Naive thymus-derived CD4-positive, alpha-beta T cell (primary cell): Measurements from ENCODE around the gene UBE2D3. TPM values are rescaled to one million over a fixed set of nuclear protein-coding genes. Genes with fewer than 3 reads are reported as not detected.
A peak's percentile ranks its signal among the peaks of the same experiment; 100 is the strongest.

ENCODE experiments used
- ATAC-seq: fragments of 150-1000 bp; cut with Tn5 transposase; 2 replicates; pipeline ENCODE4 v1.10.0; 2021; ENCODE audit warnings: mild to moderate bottlenecking, moderate library complexity
- CTCF ChIA-PET: fragments of 350-600 bp; sonication (Branson Sonifier 250); formaldehyde crosslinking; loops from one replicate; lab custom pipeline; 2021; ENCODE audit warnings: antibody characterized with exemption; lab: Charles Lee
- POLR2A ChIA-PET: fragments of 350-600 bp; sonication (Branson Sonifier 250); formaldehyde crosslinking; loops from one replicate; lab custom pipeline; 2021; ENCODE audit warnings: antibody characterized with exemption, inconsistent platforms; lab: Charles Lee
- DNase-seq, 9 donors: peaks; one replicate each; pipeline versions ENCODE4 v3.0.0 to v3.0.0-alpha.2; 2020 to 2022; ENCODE audit warnings: mixed read lengths in 1 of 9
- H3K27ac ChIP-seq: one replicate; pipeline ENCODE4 v1.7.0; 2013; ENCODE audit warnings: mild to moderate bottlenecking, low read depth, low read length, moderate library complexity
- H3K27me3 ChIP-seq, 2 donors: one replicate each; pipeline ENCODE4 v1.7.0; 2013; ENCODE audit warnings: low read length in 2 of 2, mild to moderate bottlenecking in 2 of 2, moderate library complexity in 2 of 2; ENCODE audit not compliant: control insufficient read depth in 2 of 2, insufficient read depth in 2 of 2
- H3K36me3 ChIP-seq, 3 experiments: 1 replicate in 2 of 3; 2 replicates in 1 of 3; pipeline ENCODE4 v1.7.0; 2013; ENCODE audit warnings: low read length in 3 of 3, mild to moderate bottlenecking in 3 of 3, moderate library complexity in 1 of 3; ENCODE audit not compliant: insufficient read depth in 3 of 3, control insufficient read depth in 2 of 3
- H3K4me1 ChIP-seq, 2 donors: one replicate each; pipeline ENCODE4 v1.7.0; 2013; ENCODE audit warnings: low read length in 2 of 2, mild to moderate bottlenecking in 2 of 2, moderate library complexity in 1 of 2; ENCODE audit not compliant: control insufficient read depth in 2 of 2, insufficient read depth in 2 of 2
- H3K4me3 ChIP-seq: 2 replicates; pipeline ENCODE4 v1.7.0; 2013; ENCODE audit warnings: mild to moderate bottlenecking, low read length
- H3K9me3 ChIP-seq, 3 experiments: 1 replicate in 2 of 3; 2 replicates in 1 of 3; pipeline ENCODE4 v1.7.0; 2013; ENCODE audit warnings: low read length in 3 of 3; ENCODE audit not compliant: control insufficient read depth in 2 of 3
- H3K27ac Mint-ChIP-seq, 9 donors: one replicate each; pipeline ENCODE4 v1.8.0; 2020 to 2022; ENCODE audit warnings: mixed read lengths in 9 of 9, mild to moderate bottlenecking in 8 of 9, moderate library complexity in 5 of 9, inconsistent platforms in 2 of 9
- H3K27me3 Mint-ChIP-seq, 5 donors: one replicate each; pipeline ENCODE4 v1.8.0; 2021 to 2022; ENCODE audit warnings: mixed read lengths in 5 of 5, mild to moderate bottlenecking in 1 of 5
- H3K36me3 Mint-ChIP-seq, 5 donors: one replicate each; pipeline ENCODE4 v1.8.0; 2020 to 2022; ENCODE audit warnings: mixed read lengths in 5 of 5, mild to moderate bottlenecking in 3 of 5, inconsistent platforms in 1 of 5
- H3K4me1 Mint-ChIP-seq, 7 donors: one replicate each; pipeline ENCODE4 v1.8.0; 2020 to 2022; ENCODE audit warnings: mixed read lengths in 7 of 7, mild to moderate bottlenecking in 3 of 7, inconsistent platforms in 1 of 7
- H3K4me3 Mint-ChIP-seq, 10 donors: one replicate each; pipeline ENCODE4 v1.8.0; 2020 to 2022; ENCODE audit warnings: mild to moderate bottlenecking in 10 of 10, mixed read lengths in 10 of 10, moderate library complexity in 6 of 10, inconsistent platforms in 2 of 10
- H3K9me3 Mint-ChIP-seq, 11 donors: one replicate each; pipeline ENCODE4 v1.8.0; 2020 to 2022; ENCODE audit warnings: mixed read lengths in 11 of 11, mild to moderate bottlenecking in 4 of 11, inconsistent platforms in 1 of 11, moderate library complexity in 1 of 11
- intact Hi-C, 2 donors: fragments of 100-400 bp; cut with micrococcal nuclease; formaldehyde crosslinking; loops; one replicate each; pipeline ENCODE4 v1.15.1; 2023
- polyA plus RNA-seq, 2 donors: library from polyadenylated mRNA; unstranded; fragments of 300-500 nt; fragmentation: Illumina TruSeq; gene quantifications; one replicate each; pipeline ENCODE4 v1.2.3, GENCODE V29; 2021
- total RNA-seq, 6 experiments: library from RNA in 5 of 6; stranded (reverse) in 5 of 6; gene quantifications; 1 replicate in 5 of 6; 2 replicates in 1 of 6; pipeline ENCODE4 v1.2.3 and lab custom pipeline; 2021 to 2026

The UBE2D3 gene
- total and polyA plus RNA-seq, 7 experiments from 2014 or later: 314 to 556 (median 413) TPM

DNA sequence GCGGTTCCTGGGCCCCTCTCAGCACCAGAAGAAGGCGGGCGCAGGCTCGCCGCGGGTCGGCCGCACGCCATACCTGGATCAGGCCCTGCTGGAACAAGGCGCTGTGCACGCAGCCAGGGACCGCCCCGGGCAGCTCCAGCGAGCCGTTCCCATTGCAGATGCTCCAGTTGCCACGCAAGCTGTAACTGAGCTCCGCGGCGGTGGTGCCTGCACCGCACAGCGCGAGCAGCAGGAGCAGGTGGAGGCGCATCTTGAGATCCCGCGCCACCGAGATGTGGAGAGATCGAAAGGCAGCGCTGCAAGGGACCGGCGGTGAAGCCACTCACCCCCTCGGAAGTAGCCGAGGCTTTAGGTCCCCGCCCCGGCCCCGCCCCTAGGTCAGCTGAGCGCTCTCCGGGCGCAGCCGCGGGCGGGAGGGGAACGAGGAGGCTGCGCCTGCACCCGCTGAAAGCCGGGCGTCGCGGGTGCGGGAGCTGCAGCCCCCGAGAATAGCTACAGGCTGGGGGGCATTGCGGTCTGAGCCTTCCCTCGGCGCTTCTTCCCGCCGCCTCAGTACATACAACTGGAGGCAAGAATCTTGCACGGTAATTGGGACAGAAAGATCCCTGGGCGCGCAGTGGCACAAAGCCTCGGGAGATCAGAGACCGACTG, 66.6 kb downstream of the UBE2D3 start, which contains the start of gene MANBA:
Gene MANBA (minus strand): TSS at position 324 of the 651 bp plus-strand sequence. CDS start 74 bp downstream, at position 250.
- peaks cover 4 to 16% of the 10 kb centered on the region in 2 donors for H3K4me1 ChIP-seq
- Mint-ChIP-seq H3K4me3 (peak within 1 kb of the TSS; percentile 86 to 99 (median 98)), H3K9me3 (peaks cover 0 to 4% (median 0%) of the 10 kb centered on the region in 11 donors), H3K27ac (peak within 1 kb of the TSS; percentile 56 to 92 (median 84)), H3K36me3 (peaks cover 0 to 10% (median 3%) of the 10 kb centered on the region in 5 donors), H3K4me1 (peaks cover 35 to 50% (median 42%) of the 10 kb centered on the region in 7 donors), H3K27me3 (peaks cover 0 to 13% (median 0%) of the 10 kb centered on the region in 5 donors)
- DNase-seq (peak; percentile 62 to 81 (median 73)), ATAC-seq (peak; percentile 91)
- H3K27me3 ChIP-seq: no peaks in the 10 kb centered on the region
- intact Hi-C loops: loop anchor here (1.0 to 10.0 kb wide), 18 partner anchors 18 to 1863 kb away; partner anchors contain the start of genes SLC39A8 (in 2 of the 2), SLC9B1 (in 2 of the 2), SLC9B2 (in 2 of the 2) and BDH2 (in 1 of the 2)
- CTCF ChIA-PET: interaction anchor here (1.1 to 2.0 kb wide), 3 partner anchors 65 to 269 kb away, joined by 3 to 6 read pairs (median 5); partner anchors contain the start of gene UBE2D3
- POLR2A ChIA-PET: interaction anchor here (0.6 to 2.8 kb wide), 26 partner anchors 10 to 1714 kb away, joined by 3 to 45 read pairs (median 3); partner anchors contain the start of genes CISD2, NFKB1 and UBE2D3
- H3K9me3 ChIP-seq: no peaks in the 10 kb centered on the region
- H3K4me3 ChIP-seq: peak within 1 kb of the TSS; percentile 62
- H3K36me3 ChIP-seq: no peaks in the 10 kb centered on the region
- H3K27ac ChIP-seq: peak within 1 kb of the TSS; percentile 72

DNA sequence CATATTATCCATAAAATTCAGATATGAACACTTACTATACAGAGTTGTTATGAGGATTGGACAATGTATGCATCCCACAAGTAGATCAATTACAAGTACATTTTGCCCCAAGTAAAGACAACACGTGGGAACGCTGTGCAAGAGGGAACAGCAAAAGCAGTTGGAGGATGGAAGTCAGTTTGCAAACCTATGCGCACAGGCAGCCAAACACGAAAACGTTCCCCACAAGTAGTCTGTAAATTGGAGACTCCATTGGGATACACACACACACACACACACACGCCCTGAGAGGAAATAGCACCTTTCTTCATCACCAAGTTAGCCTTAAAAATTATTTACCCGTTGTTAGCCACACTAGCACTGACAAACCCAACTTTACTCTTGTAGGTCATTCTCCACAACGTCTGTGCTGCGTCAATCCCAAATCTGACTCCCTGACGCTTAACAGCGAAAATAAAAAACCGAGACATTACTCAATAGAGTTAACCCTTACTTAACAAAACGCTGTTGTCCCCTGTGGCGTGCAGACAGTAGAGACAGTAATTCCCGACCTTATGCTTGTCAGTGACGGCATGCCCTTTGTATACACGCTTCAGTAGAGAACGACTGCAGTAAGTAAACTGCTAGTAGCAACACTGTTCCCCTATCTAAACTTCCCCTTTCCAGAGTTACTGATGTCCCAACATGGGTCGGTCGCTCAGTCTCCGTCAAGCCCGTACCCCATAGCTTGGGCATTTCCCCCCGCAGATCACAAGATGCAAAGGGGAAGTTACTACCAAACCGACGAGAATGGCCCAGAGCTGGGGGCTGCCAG, 67.3 kb downstream of the UBE2D3 start:
- Histone ChIP-seq H3K27ac (peak overlapping the region; percentile 72), H3K36me3 (no peaks in the 10 kb centered on the region), H3K9me3 (no peaks in the 10 kb centered on the region), H3K4me3 (peak overlapping the region; percentile 62), H3K27me3 (no peaks in the 10 kb centered on the region), H3K4me1 (peaks cover 4 to 16% of the 10 kb centered on the region in 2 donors)
- H3K27me3 Mint-ChIP-seq: peaks cover 0 to 10% (median 0%) of the 10 kb centered on the region in 5 donors
- H3K9me3 Mint-ChIP-seq: peaks cover 0 to 4% (median 0%) of the 10 kb centered on the region in 11 donors
- H3K27ac Mint-ChIP-seq: peak overlapping the region; percentile 56 to 92 (median 84)
- CTCF ChIA-PET: interaction anchor here (1.1 to 2.0 kb wide), 3 partner anchors 66 to 270 kb away, joined by 3 to 6 read pairs (median 5); partner anchors contain the start of gene UBE2D3
- peaks cover 35 to 50% (median 43%) of the 10 kb centered on the region in 7 donors for H3K4me1 Mint-ChIP-seq
- intact Hi-C loops: loop anchor here (1.0 to 10.0 kb wide), 17 partner anchors 17 to 1863 kb away; partner anchors contain the start of genes SLC9B2 (in 2 of the 2), BDH2 (in 1 of the 2), CENPE (in 1 of the 2) and CISD2 (in 1 of the 2)
- POLR2A ChIA-PET: interaction anchor here (0.6 to 2.8 kb wide), 12 partner anchors 14 to 135 kb away, joined by 3 to 45 read pairs (median 4); partner anchors contain the start of genes CISD2 and UBE2D3
- DNase-seq (peak in 5 of 9 donors; percentile 8 to 69 (median 31)), ATAC-seq (peak; percentile 77)
- H3K4me3 Mint-ChIP-seq: peak overlapping the region; percentile 86 to 99 (median 98)
- H3K36me3 Mint-ChIP-seq: peaks cover 0 to 12% (median 3%) of the 10 kb centered on the region in 5 donors

DNA sequence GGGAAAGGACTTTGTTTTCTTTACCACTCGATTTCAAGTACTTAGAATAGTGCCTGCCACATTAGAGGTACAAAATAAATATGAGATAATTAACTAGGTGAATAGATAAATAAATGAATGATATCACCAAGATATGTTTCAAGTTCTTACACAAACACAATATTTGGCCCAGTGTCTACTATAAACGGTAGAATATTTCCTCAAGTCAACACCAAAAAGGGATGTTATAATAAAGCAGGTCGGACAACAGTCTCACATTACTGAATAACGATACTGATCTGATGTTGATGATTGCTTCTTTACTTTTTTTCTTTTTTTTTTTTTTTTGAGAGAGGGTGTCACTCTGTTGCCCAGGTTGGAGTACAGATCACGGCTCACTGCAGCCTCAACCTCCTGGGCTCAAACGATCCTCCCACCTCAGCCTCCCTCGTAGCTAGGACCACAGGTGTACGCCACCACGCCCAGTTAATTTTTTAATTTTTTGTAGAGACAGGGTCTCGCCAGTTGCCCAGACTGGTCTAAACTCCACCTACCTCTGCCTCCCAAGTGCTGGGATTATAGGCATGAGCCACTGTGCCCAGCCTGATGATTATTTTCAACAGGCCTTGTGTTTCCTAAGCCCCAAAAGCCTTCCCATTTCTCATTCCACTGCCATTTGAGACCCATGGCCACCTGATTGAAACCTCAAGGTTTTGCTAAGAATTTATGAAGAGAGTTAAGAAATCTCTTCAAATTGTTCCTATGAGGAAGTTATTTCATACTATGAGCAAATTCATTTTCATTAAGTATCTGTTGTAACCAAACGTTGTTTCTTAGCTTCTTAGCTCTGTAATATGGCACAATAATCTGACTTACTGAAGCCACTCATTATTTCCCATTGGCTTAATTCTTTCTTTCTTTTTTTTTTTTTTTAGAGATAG, 68.8 kb downstream of the UBE2D3 start:
- peak overlapping the region in 5 of 9 donors; percentile 49 to 84 (median 59) for H3K27ac Mint-ChIP-seq
- ATAC-seq (no peak), DNase-seq (no peak)
- intact Hi-C loops: loop anchor here in 1 of 2 donors (10.0 kb wide), 1 partner anchor 114 kb away; no protein-coding TSS in a partner anchor
- no peaks in the 10 kb centered on the region for H3K9me3 ChIP-seq
- no peaks in the 10 kb centered on the region for H3K27me3 ChIP-seq
- H3K27ac ChIP-seq: no peak overlapping the region
- H3K4me1 ChIP-seq: peaks cover 4 to 16% of the 10 kb centered on the region in 2 donors
- H3K36me3 Mint-ChIP-seq: peaks cover 0 to 17% (median 3%) of the 10 kb centered on the region in 5 donors
- H3K4me1 Mint-ChIP-seq: peaks cover 35 to 50% (median 43%) of the 10 kb centered on the region in 7 donors
- no peak overlapping the region for H3K4me3 ChIP-seq
- H3K27me3 Mint-ChIP-seq: peaks cover 0 to 3% (median 0%) of the 10 kb centered on the region in 5 donors
- POLR2A ChIA-PET: interaction anchor here (0.8 kb wide), 1 partner anchor 69 kb away, joined by 3 read pairs; no protein-coding TSS in a partner anchor
- peak overlapping the region in 7 of 10 donors; percentile 14 to 99 (median 88) for H3K4me3 Mint-ChIP-seq
- CTCF ChIA-PET: no interaction called here
- peaks cover 0 to 4% (median 0%) of the 10 kb centered on the region in 11 donors for H3K9me3 Mint-ChIP-seq
- no peaks in the 10 kb centered on the region for H3K36me3 ChIP-seq

DNA sequence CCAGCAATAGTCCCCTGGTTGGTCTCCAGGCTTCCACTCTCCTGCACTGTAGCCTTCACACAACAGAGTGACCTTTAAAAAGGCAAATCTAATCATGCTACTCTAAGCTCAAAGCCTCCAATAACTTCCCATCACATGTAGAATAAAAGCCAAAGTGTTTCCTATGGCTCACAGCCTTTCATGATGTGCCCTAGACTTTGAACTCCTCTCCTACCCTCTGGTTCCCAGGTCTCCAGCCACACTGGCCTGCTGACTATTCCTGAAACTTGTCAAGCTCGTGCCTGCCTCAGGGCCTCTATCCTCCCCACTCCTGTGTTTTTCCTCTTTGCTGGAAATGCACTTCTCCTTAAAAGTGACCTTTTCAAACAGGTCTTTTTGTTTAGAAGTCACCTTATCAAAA, 69.7 kb downstream of the UBE2D3 start:
- Mint-ChIP-seq H3K27ac (peak overlapping the region in 2 of 9 donors; percentile 28 to 56), H3K36me3 (peaks cover 0 to 17% (median 3%) of the 10 kb centered on the region in 5 donors), H3K4me3 (no peak overlapping the region), H3K4me1 (peaks cover 35 to 50% (median 42%) of the 10 kb centered on the region in 7 donors), H3K9me3 (peaks cover 0 to 4% (median 0%) of the 10 kb centered on the region in 11 donors), H3K27me3 (peaks cover 0 to 3% (median 0%) of the 10 kb centered on the region in 5 donors)
- Histone ChIP-seq H3K4me1 (peaks cover 4 to 16% of the 10 kb centered on the region in 2 donors), H3K27ac (no peak overlapping the region), H3K36me3 (no peaks in the 10 kb centered on the region), H3K9me3 (no peaks in the 10 kb centered on the region), H3K27me3 (no peaks in the 10 kb centered on the region), H3K4me3 (no peak overlapping the region)
- ChIA-PET CTCF (no interaction called here), POLR2A (no interaction called here)
- intact Hi-C loops: loop anchor here in 1 of 2 donors (10.0 kb wide), 1 partner anchor 113 kb away; no protein-coding TSS in a partner anchor
- ATAC-seq (no peak), DNase-seq (no peak)

DNA sequence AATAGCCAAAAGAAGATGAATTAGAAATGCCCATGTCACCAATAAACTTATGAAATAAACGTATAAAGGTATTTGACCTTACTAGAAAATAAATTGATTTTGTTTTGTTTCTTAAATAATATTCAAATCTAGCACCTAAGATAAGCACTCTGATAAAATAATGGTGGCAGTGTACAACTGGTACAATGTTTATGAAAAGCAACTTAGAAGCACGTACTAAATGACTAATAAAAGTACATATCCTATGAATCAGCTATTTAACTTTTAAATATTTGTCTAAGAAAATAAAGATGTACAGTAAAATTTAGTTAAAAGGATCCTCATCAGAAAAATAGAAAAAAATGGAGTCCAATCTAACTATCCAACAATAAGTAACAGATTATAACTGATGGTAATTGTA, 73.3 kb downstream of the UBE2D3 start:
- CTCF ChIA-PET: no interaction called here
- intact Hi-C loops: loop anchor here in 1 of 2 donors (10.0 kb wide), 1 partner anchor 109 kb away; no protein-coding TSS in a partner anchor
- H3K27ac ChIP-seq: no peak overlapping the region
- H3K36me3 ChIP-seq: peaks cover 0 to 5% (median 0%) of the 10 kb centered on the region in 3 experiments
- no peaks in the 10 kb centered on the region for H3K27me3 ChIP-seq
- H3K9me3 ChIP-seq: no peaks in the 10 kb centered on the region
- ATAC-seq: no peak
- H3K4me1 Mint-ChIP-seq: peaks cover 14 to 34% (median 22%) of the 10 kb centered on the region in 7 donors
- no peak overlapping the region for H3K4me3 ChIP-seq
- POLR2A ChIA-PET: interaction anchor here (0.7 to 1.6 kb wide), 2 partner anchors 74 to 284 kb away, joined by 3 to 7 read pairs; partner anchors contain the start of gene UBE2D3
- peaks cover 0 to 31% (median 12%) of the 10 kb centered on the region in 5 donors for H3K36me3 Mint-ChIP-seq
- H3K4me3 Mint-ChIP-seq: no peak overlapping the region
- no peak overlapping the region for H3K27ac Mint-ChIP-seq
- peaks cover 0 to 9% of the 10 kb centered on the region in 2 donors for H3K4me1 ChIP-seq
- H3K27me3 Mint-ChIP-seq: no peaks in the 10 kb centered on the region
- H3K9me3 Mint-ChIP-seq: peaks cover 0 to 4% (median 0%) of the 10 kb centered on the region in 11 donors
- DNase-seq: no peak
